Pulmonary artery endothelial cell (primary cell): ENCODE data around the gene PGR. TPM values are rescaled to one million over a fixed set of nuclear protein-coding genes. Genes with fewer than 3 reads are reported as not detected.

ENCODE experiments used
- DNase-seq: peaks from one replicate; pipeline ENCODE4 v3.0.0-alpha.2; 2011; ENCODE audit warnings: low read depth, low spot score
- total RNA-seq: library from RNA; depleted of rRNA; stranded (reverse); fragments of >200 nt; gene quantifications from 2 replicates; pipeline ENCODE4 v1.2.3, GENCODE V29; 2014

The PGR gene
- total RNA-seq, 1 donor from 2014 or later = 0.07 TPM

GRCh38 chr11:101010899-101011298, 118.7 kb downstream of the PGR start:
- no peak for DNase-seq

GRCh38 chr11:101009690-101010055, 119.9 kb downstream of the PGR start:
- no peak for DNase-seq

GRCh38 chr11:101008961-101009689, 120.5 kb downstream of the PGR start:
- no peak for DNase-seq

GRCh38 chr11:101003468-101003867, 126.1 kb downstream of the PGR start:
- no peak for DNase-seq

GRCh38 chr11:100999756-101000155, 129.9 kb downstream of the PGR start:
- DNase-seq = no peak

- no peak for DNase-seq
These were observed 134.6 kb downstream of the PGR start for GRCh38 chr11:100994966-100995365.

- DNase-seq = no peak
These were observed 138.1 kb downstream of the PGR start for GRCh38 chr11:100991541-100991940.

- no peak for DNase-seq
These were observed 138.7 kb downstream of the PGR start for GRCh38 chr11:100990931-100991330.

- DNase-seq = no peak
These were observed 144.9 kb downstream of the PGR start for GRCh38 chr11:100984668-100985067.

- DNase-seq = no peak
These were observed 148.3 kb downstream of the PGR start for GRCh38 chr11:100981196-100981824.

GRCh38 chr11:100980156-100980555, 149.5 kb downstream of the PGR start:
- DNase-seq = no peak
